ENCODE results near the gene FHDC1.

Gene FHDC1

DNA sequence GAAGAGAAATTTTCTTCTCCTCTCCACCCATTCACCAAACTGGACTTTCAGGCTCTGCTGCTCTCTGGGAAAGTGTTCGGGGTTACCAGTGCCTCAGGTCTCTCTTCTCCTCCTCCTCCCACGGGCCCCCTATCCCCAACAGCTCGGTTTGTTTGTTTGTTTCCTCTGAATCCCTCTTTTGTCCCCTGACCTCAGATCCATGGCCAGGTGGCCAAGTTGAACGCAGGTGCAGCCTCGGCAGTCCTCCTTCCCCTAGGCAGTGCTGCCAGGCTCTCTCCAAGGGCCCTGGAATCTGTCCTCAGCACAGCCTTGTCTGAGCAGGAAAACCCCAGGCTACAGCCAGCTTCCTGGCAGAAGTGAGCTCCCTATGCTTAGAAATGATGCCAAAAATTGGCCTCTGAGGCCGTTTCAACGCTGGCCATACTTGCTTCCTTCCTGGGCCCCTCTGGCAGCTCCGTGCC lies 60.0 kb downstream of the FHDC1 start:
- no peaks in the 10 kb centered on the region for H3K9me2 ChIP-seq (replicated peaks; ENCODE audit: insufficient read depth, low read length)
- no peak overlapping the region for H2AFZ ChIP-seq (ENCODE audit: low read depth, low read length, severe bottlenecking)
- H3K9ac ChIP-seq (ENCODE audit: low read length) = no peak overlapping the region
- no peaks in the 10 kb centered on the region for H3K79me2 ChIP-seq (ENCODE audit: insufficient read depth, low read length)
- H3K36me3 ChIP-seq (ENCODE audit: low read length) = no peaks in the 10 kb centered on the region
- no peaks in the 10 kb centered on the region for H3F3A ChIP-seq (ENCODE audit: insufficient read depth)
- no peak overlapping the region for H3K27ac ChIP-seq (ENCODE audit: low read depth, low read length)
- H4K20me1 ChIP-seq (ENCODE audit: low read depth, low read length) = no peaks in the 10 kb centered on the region
- TF ChIP-seq, protein P1, sequence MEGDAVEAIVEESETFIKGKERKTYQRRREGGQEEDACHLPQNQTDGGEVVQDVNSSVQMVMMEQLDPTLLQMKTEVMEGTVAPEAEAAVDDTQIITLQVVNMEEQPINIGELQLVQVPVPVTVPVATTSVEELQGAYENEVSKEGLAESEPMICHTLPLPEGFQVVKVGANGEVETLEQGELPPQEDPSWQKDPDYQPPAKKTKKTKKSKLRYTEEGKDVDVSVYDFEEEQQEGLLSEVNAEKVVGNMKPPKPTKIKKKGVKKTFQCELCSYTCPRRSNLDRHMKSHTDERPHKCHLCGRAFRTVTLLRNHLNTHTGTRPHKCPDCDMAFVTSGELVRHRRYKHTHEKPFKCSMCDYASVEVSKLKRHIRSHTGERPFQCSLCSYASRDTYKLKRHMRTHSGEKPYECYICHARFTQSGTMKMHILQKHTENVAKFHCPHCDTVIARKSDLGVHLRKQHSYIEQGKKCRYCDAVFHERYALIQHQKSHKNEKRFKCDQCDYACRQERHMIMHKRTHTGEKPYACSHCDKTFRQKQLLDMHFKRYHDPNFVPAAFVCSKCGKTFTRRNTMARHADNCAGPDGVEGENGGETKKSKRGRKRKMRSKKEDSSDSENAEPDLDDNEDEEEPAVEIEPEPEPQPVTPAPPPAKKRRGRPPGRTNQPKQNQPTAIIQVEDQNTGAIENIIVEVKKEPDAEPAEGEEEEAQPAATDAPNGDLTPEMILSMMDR (IDR thresholded peaks at IDR 0.05; ENCODE audit: insufficient read depth, low read length, poor library complexity, severe bottlenecking) = no peak
- no peak for TF ChIP-seq EZH2phosphoT487 (conservative IDR thresholded peaks at IDR 0.05; ENCODE audit: low read length)
- no peaks in the 10 kb centered on the region for H3K9me3 ChIP-seq (ENCODE audit: insufficient read depth, low read length)
- no peak overlapping the region for H3K4me3 ChIP-seq (ENCODE audit: insufficient read depth, low read length, poor library complexity, severe bottlenecking)
- H3K4me2 ChIP-seq (ENCODE audit: low read depth, low read length, poor library complexity, severe bottlenecking) = no peak overlapping the region
- no peaks in the 10 kb centered on the region for H3K27me3 ChIP-seq (ENCODE audit: low read length)

DNA sequence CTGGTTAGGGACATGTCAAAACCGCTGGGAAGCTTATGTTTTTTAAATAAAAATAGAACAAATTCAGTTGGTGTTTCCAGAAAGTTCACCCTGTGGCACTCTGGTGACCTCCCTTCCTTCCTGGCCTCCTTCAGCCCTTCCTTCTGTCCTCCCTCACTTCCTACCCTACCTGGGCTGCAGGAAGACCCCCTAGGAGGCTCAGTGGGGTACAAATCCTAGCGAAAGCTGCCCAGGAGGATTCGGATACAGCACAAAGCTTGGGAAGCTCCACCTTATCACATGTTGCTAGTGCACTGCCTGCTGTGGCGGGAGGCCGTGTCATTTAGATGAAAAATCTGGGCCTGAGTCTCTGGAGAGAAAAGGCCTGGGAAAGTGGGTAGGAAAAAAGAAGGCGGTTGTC lies 60.5 kb downstream of the FHDC1 start:
- Histone ChIP-seq H3K36me3 (ENCODE audit: low read length) (no peaks in the 10 kb centered on the region), H3K9me3 (ENCODE audit: insufficient read depth, low read length) (no peaks in the 10 kb centered on the region), H3K4me3 (ENCODE audit: insufficient read depth, low read length, poor library complexity, severe bottlenecking) (no peak overlapping the region), H4K20me1 (ENCODE audit: low read depth, low read length) (no peaks in the 10 kb centered on the region), H3K9me2 (replicated peaks; ENCODE audit: insufficient read depth, low read length) (no peaks in the 10 kb centered on the region), H3K79me2 (ENCODE audit: insufficient read depth, low read length) (no peaks in the 10 kb centered on the region), H3K4me2 (ENCODE audit: low read depth, low read length, poor library complexity, severe bottlenecking) (no peak overlapping the region), H3K27ac (ENCODE audit: low read depth, low read length) (no peak overlapping the region), H3K27me3 (ENCODE audit: low read length) (no peaks in the 10 kb centered on the region), H3K9ac (ENCODE audit: low read length) (no peak overlapping the region), H2AFZ (ENCODE audit: low read depth, low read length, severe bottlenecking) (no peak overlapping the region), H3F3A (ENCODE audit: insufficient read depth) (no peaks in the 10 kb centered on the region)
- TF ChIP-seq EZH2phosphoT487 (conservative IDR thresholded peaks at IDR 0.05; ENCODE audit: low read length) = no peak

DNA sequence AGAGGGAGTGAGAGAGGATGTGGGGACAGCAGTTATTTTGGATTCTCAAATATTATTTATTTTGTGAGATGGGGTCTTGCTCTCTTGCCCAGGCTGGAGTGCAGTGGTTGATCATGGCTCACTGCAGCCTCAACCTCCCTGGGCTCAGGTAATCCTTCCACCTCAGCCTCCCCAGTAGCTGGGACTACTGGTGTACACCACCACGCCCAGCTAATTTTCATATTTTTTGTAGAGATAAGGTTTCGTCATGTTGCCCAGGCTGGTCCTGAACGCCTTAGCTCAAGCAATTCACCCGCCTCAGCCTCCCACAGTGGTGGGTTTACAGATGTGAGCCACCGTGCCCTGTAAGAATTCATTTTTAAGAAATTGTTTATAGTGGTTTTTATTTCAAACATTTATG lies 61.2 kb downstream of the FHDC1 start:
- Histone ChIP-seq H3K4me2 (ENCODE audit: low read depth, low read length, poor library complexity, severe bottlenecking) (no peak overlapping the region), H3K27ac (ENCODE audit: low read depth, low read length) (no peak overlapping the region), H3K4me3 (ENCODE audit: insufficient read depth, low read length, poor library complexity, severe bottlenecking) (no peak overlapping the region), H2AFZ (ENCODE audit: low read depth, low read length, severe bottlenecking) (no peak overlapping the region), H3F3A (ENCODE audit: insufficient read depth) (no peaks in the 10 kb centered on the region), H3K27me3 (ENCODE audit: low read length) (no peaks in the 10 kb centered on the region), H3K9ac (ENCODE audit: low read length) (no peak overlapping the region), H3K9me3 (ENCODE audit: insufficient read depth, low read length) (no peaks in the 10 kb centered on the region), H4K20me1 (ENCODE audit: low read depth, low read length) (no peaks in the 10 kb centered on the region), H3K79me2 (ENCODE audit: insufficient read depth, low read length) (no peaks in the 10 kb centered on the region), H3K9me2 (replicated peaks; ENCODE audit: insufficient read depth, low read length) (no peaks in the 10 kb centered on the region), H3K36me3 (ENCODE audit: low read length) (no peaks in the 10 kb centered on the region)
- TF ChIP-seq, protein P1 (IDR thresholded peaks at IDR 0.05; ENCODE audit: insufficient read depth, low read length, poor library complexity, severe bottlenecking) = no peak

DNA sequence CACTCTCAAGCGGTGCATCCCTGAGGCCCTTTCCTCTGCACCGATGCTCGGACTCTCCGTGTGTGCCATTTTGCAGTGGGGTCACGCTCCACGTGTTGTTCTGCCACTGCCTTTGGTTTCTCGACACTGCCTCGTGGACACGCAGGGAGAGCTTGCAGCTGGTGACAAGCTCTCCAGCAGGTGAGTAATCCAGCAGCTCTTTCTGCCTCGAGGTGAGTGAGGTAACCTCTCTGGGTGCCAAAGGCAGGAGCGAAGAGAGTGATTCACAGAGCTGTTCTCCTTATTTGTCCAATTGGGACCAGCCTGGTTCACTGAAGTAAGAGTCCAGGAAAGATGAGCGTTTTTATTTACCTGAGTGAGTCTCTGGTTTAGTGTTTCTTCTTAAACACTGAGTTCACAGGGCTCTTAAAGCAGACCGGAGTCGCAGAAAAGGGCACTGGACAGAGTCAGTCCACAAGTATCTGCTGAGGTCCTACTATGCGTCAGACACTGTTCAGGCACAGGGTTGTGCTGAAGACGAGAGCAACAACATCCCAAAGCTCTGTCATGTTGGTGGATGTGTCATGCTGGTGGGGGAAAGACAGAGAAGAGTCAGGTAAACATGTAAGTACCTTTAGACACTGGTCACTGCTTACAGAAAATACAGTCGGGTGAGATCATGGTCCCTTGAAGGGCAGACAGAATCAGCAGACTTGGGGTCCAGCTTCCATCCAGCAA lies 61.8 kb downstream of the FHDC1 start:
- H2AFZ ChIP-seq (ENCODE audit: low read depth, low read length, severe bottlenecking) = no peak overlapping the region
- no peak overlapping the region for H3K27ac ChIP-seq (ENCODE audit: low read depth, low read length)
- H3K36me3 ChIP-seq (ENCODE audit: low read length) = no peaks in the 10 kb centered on the region
- no peak for TF ChIP-seq EZH2phosphoT487 (conservative IDR thresholded peaks at IDR 0.05; ENCODE audit: low read length)
- TF ChIP-seq, protein P1 (IDR thresholded peaks at IDR 0.05; ENCODE audit: insufficient read depth, low read length, poor library complexity, severe bottlenecking) = no peak
- H3F3A ChIP-seq (ENCODE audit: insufficient read depth) = no peaks in the 10 kb centered on the region
- no peaks in the 10 kb centered on the region for H3K27me3 ChIP-seq (ENCODE audit: low read length)
- H4K20me1 ChIP-seq (ENCODE audit: low read depth, low read length) = no peaks in the 10 kb centered on the region
- no peak overlapping the region for H3K4me3 ChIP-seq (ENCODE audit: insufficient read depth, low read length, poor library complexity, severe bottlenecking)
- H3K4me2 ChIP-seq (ENCODE audit: low read depth, low read length, poor library complexity, severe bottlenecking) = no peak overlapping the region
- H3K9ac ChIP-seq (ENCODE audit: low read length) = no peak overlapping the region
- H3K79me2 ChIP-seq (ENCODE audit: insufficient read depth, low read length) = no peaks in the 10 kb centered on the region
- no peaks in the 10 kb centered on the region for H3K9me3 ChIP-seq (ENCODE audit: insufficient read depth, low read length)
- no peaks in the 10 kb centered on the region for H3K9me2 ChIP-seq (replicated peaks; ENCODE audit: insufficient read depth, low read length)
